ENCODE results near the gene GPSM1. TPM values are rescaled to one million over a fixed set of nuclear protein-coding genes. Genes with fewer than 3 reads are reported as not detected.

The GPSM1 gene
- total and polyA plus RNA-seq, 2 donors (not counting 1 experiment from before 2014, with no cell fraction given) = 2.4 to 6.3 TPM

DNA sequence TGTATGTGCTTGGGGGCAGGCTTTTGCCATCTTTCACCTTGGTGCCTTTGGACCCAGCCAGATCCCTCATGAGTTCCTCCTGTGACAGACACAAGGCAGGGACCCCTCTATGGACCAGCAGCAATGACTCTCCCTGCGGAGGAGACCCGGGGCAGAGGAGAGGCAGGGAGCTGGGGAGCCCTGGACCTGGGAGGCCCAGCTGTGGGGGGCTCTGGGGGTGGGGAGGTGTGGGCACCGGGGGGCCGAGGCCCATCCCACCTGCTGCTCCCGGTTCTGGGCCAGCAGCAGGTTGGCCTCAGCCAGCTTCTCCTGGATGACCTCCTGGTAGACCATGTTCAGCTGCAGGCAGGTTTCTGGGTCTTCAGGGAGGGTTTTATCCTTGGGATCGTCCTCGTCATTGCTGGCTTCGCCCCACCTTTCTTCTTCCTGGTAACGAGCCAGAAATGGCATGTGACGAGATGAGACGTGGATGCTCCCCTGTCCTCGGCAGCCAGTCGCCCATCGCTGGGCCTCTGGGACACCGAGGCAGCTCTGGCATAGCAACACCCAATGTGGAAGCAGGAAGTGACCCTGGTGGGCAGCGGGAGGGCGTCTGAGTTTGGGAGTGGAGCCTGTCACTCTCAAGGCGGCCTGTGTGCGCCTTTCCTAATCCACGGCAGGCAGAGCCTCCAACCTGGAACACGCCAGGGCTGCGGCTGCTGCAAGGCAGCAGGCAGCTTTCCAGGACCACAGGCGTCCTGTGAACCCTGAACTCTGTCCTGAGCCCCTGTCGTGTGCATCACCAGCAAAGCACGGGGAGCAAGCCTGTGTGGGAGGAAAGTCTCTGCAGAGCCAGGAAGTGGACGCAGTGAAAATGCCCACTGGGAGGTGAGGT is 68.2 kb downstream of the GPSM1 start:
- Histone ChIP-seq H3K4me3 (ENCODE audit: control extremely low read depth in 1 of 5, extremely low read depth in 1 of 5, insufficient read depth in 1 of 5, low read depth in 2 of 5, low read length in 4 of 5) (no peak overlapping the region), H2AFZ (ENCODE audit: insufficient read depth, low read depth, low read length, poor library complexity, severe bottlenecking) (no peak overlapping the region), H3K27me3 (replicated peaks in 1 of 4; ENCODE audit: control extremely low read depth in 1 of 4, control insufficient read depth in 3 of 4, insufficient read depth in 4 of 4, low read length in 3 of 4) (no peaks in the 10 kb centered on the region), H3K9ac (ENCODE audit: low read length) (no peak overlapping the region), H3K4me2 (replicated peaks; ENCODE audit: low read depth, low read length, poor library complexity, severe bottlenecking) (no peak overlapping the region), H4K20me1 (ENCODE audit: control insufficient read depth, insufficient read depth, low read length, poor library complexity, severe bottlenecking) (peaks cover 25% of the 10 kb centered on the region), H3K27ac (ENCODE audit: low read length in 2 of 2) (no peak overlapping the region), H3K79me2 (ENCODE audit: control insufficient read depth, insufficient read depth, low read length) (peaks cover 38% of the 10 kb centered on the region), H3K36me3 (replicated peaks in 1 of 2; ENCODE audit: control extremely low read depth in 1 of 2, control insufficient read depth in 1 of 2, extremely low read depth in 1 of 2, insufficient read depth in 2 of 2, low read length in 1 of 2) (peaks cover 3 to 63% of the 10 kb centered on the region in 2 experiments), H3K4me1 (ENCODE audit: control insufficient read depth in 2 of 2, insufficient read depth in 2 of 2, low read length in 2 of 2) (peaks cover 14 to 15% of the 10 kb centered on the region in 2 donors), H3K9me3 (ENCODE audit: control extremely low read depth in 1 of 3, control insufficient read depth in 2 of 3, insufficient read depth in 1 of 3, low read length in 2 of 3) (no peaks in the 10 kb centered on the region)
- peaks cover 14% of the 10 kb centered on the region for H3K4me1 Mint-ChIP-seq
- ATAC-seq (ENCODE audit: low read depth) (no peak), DNase-seq (no peak)
- TF ChIP-seq, protein P1, sequence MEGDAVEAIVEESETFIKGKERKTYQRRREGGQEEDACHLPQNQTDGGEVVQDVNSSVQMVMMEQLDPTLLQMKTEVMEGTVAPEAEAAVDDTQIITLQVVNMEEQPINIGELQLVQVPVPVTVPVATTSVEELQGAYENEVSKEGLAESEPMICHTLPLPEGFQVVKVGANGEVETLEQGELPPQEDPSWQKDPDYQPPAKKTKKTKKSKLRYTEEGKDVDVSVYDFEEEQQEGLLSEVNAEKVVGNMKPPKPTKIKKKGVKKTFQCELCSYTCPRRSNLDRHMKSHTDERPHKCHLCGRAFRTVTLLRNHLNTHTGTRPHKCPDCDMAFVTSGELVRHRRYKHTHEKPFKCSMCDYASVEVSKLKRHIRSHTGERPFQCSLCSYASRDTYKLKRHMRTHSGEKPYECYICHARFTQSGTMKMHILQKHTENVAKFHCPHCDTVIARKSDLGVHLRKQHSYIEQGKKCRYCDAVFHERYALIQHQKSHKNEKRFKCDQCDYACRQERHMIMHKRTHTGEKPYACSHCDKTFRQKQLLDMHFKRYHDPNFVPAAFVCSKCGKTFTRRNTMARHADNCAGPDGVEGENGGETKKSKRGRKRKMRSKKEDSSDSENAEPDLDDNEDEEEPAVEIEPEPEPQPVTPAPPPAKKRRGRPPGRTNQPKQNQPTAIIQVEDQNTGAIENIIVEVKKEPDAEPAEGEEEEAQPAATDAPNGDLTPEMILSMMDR (IDR thresholded peaks at IDR 0.05) = no peak
- no peak for TF ChIP-seq EZH2 (IDR thresholded peaks at IDR 0.05; ENCODE audit: borderline replicate concordance, insufficient read depth, low read depth, low read length, poor library complexity, severe bottlenecking)
- 97% methylated on average over 25 of the region's 26 CpGs for WGBS (ENCODE audit: insufficient coverage)
- intact Hi-C loops (cut with micrococcal nuclease) = no loop called here
- no peak overlapping the region for H3K4me3 Mint-ChIP-seq
- no peak overlapping the region for H3K27ac Mint-ChIP-seq
- ChIA-PET CTCF (interaction anchor here (1.3 kb wide), 1 partner anchor 32 kb away, joined by 6 read pairs; the partner anchor contains the start of gene DNLZ), POLR2A (no interaction called here)
- H3K27me3 Mint-ChIP-seq = no peaks in the 10 kb centered on the region
- H3K9me3 Mint-ChIP-seq (ENCODE audit: insufficient read depth) = no peaks in the 10 kb centered on the region

DNA sequence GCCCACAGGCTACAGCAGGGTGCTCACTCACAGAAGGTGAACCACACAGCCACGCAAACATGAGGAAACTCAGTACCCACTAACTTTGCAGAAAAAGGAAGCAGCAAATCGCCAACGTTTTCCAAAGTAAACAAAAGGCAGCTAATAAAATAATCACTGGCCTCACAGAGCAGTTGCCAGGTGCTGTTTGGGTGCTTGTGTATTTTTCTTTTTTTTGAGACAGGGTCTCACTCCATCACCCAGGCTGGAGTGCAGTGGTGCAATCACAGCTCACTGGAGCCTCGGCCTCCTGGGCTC is 68.8 kb downstream of the GPSM1 start:
- 92% methylated on average over 2 of the region's 4 CpGs for WGBS (ENCODE audit: insufficient coverage)
- DNase-seq (no peak), ATAC-seq (ENCODE audit: low read depth) (no peak)
- Histone ChIP-seq H3K79me2 (ENCODE audit: control insufficient read depth, insufficient read depth, low read length) (peaks cover 44% of the 10 kb centered on the region), H3K4me3 (ENCODE audit: control extremely low read depth in 1 of 5, extremely low read depth in 1 of 5, insufficient read depth in 1 of 5, low read depth in 2 of 5, low read length in 4 of 5) (no peak overlapping the region), H3K36me3 (replicated peaks in 1 of 2; ENCODE audit: control extremely low read depth in 1 of 2, control insufficient read depth in 1 of 2, extremely low read depth in 1 of 2, insufficient read depth in 2 of 2, low read length in 1 of 2) (peaks cover 3 to 61% of the 10 kb centered on the region in 2 experiments), H2AFZ (ENCODE audit: insufficient read depth, low read depth, low read length, poor library complexity, severe bottlenecking) (no peak overlapping the region), H3K9me3 (ENCODE audit: control extremely low read depth in 1 of 3, control insufficient read depth in 2 of 3, insufficient read depth in 1 of 3, low read length in 2 of 3) (no peaks in the 10 kb centered on the region), H3K4me1 (ENCODE audit: control insufficient read depth in 2 of 2, insufficient read depth in 2 of 2, low read length in 2 of 2) (peaks cover 15 to 17% of the 10 kb centered on the region in 2 donors), H3K27ac (ENCODE audit: low read length in 2 of 2) (no peak overlapping the region), H3K4me2 (replicated peaks; ENCODE audit: low read depth, low read length, poor library complexity, severe bottlenecking) (no peak overlapping the region), H3K27me3 (replicated peaks in 1 of 4; ENCODE audit: control extremely low read depth in 1 of 4, control insufficient read depth in 3 of 4, insufficient read depth in 4 of 4, low read length in 3 of 4) (no peaks in the 10 kb centered on the region), H4K20me1 (ENCODE audit: control insufficient read depth, insufficient read depth, low read length, poor library complexity, severe bottlenecking) (peaks cover 25% of the 10 kb centered on the region), H3K9ac (ENCODE audit: low read length) (no peak overlapping the region)
- ChIA-PET POLR2A (no interaction called here), CTCF (interaction anchor here (1.3 kb wide), 1 partner anchor 33 kb away, joined by 6 read pairs; the partner anchor contains the start of gene DNLZ)
- no peaks in the 10 kb centered on the region for H3K9me3 Mint-ChIP-seq (ENCODE audit: insufficient read depth)
- H3K4me1 Mint-ChIP-seq = peaks cover 15% of the 10 kb centered on the region
- no peak overlapping the region for H3K27ac Mint-ChIP-seq
- H3K27me3 Mint-ChIP-seq = no peaks in the 10 kb centered on the region
- intact Hi-C loops (cut with micrococcal nuclease) = no loop called here
- no peak overlapping the region for H3K4me3 Mint-ChIP-seq
- TF ChIP-seq EZH2 (IDR thresholded peaks at IDR 0.05; ENCODE audit: borderline replicate concordance, insufficient read depth, low read depth, low read length, poor library complexity, severe bottlenecking) = no peak
- TF ChIP-seq, protein P1 (IDR thresholded peaks at IDR 0.05) = no peak

All from B cell (primary cell).